Measurements from ENCODE around the gene ASXL1.

Gene ASXL1

GRCh38 chr20:32468313-32468640 is 110.1 kb downstream of the ASXL1 start:
- DNase-seq = no peak

DNA sequence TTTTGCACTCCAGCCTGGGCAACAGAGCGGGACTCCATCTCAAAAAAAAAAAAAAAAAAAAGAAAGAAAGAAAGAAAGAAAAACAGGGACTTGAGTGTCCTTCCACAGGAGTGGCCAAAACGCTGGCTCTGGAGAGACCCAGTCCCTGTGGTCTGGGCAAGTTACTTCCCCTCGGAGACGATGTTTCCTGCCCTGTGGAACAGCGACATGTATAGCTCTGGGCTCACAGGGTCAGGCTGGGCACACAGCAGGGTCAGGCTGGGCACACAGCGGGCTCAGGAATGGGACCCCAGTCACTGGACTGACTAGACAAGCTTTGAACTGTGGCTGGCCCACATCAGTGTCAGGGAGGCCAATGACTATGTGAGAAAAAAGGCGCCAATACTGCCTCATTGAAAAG is 110.7 kb downstream of the ASXL1 start:
- DNase-seq = no peak

- DNase-seq = no peak
These were observed 112.1 kb downstream of the ASXL1 start for GRCh38 chr20:32470025-32470861.

GRCh38 chr20:32470940-32471339 is 112.8 kb downstream of the ASXL1 start:
- DNase-seq = no peak

DNA sequence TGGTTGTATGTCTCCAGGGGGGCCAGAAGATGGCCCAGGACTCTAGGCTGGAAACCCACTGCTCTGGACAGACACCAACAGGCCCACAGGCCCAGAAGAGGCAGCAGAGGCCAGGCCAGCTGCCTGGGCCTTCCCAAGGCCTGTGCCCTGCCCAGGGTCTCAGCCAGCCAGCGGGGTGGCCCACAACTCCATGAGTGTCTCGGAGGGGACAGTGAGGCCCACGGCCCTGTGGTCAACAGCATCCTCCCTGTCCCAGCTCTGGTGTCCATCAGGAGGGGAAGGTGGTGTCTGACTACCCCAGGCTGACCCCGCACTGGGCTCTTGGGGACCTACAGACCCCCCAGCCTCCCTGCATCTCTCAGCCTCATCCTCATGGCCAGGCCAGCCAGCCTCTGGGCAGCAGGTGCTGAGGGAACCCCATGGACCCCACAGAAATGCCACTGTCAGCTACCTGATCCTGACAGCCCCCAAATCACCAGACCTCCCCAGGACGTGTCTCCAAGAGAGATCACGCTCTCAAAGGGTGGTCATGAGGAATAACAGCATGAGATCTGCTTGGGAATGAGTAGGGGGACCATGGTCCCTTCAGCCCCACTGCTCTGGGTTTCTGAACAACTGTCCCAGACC is 114.6 kb downstream of the ASXL1 start:
- DNase-seq = no peak

DNA sequence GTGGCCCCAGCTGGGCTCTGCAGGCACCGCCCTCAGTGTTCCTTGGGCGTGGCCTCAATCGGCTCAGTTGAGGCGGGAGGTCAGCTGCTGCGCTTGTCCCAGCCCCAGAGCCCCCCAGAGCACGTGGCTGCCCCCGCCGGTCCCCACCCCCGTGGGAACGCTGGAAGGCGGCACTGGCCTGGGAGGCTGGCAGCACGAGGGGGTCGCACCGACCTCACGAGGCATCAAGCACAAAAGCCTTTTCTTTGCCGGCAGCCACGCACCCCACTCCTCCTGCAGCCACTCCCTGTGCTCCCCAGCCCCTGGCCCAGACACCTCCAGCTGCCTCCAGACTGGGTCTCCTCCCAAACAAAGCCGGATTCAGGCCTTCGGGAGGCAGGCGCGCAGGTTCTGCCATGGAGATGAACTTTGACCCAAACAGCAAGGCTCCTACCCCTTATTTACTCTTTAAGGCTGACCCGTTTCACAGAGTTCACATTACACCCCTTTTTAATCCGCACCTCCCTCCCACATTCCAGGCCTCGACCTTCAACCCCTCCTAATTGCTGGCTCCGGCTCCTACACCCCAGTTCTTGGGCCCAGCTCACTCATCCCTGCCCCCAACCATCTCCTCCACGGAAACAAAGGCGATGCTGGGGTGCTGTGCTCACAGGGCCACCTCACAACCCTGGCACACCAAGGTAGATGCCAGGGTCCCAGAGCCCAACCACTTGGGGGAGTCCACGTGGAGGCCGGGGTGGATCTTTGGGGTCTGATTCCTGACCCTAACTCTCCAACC is 115.3 kb downstream of the ASXL1 start:
- DNase-seq = no peak

DNA sequence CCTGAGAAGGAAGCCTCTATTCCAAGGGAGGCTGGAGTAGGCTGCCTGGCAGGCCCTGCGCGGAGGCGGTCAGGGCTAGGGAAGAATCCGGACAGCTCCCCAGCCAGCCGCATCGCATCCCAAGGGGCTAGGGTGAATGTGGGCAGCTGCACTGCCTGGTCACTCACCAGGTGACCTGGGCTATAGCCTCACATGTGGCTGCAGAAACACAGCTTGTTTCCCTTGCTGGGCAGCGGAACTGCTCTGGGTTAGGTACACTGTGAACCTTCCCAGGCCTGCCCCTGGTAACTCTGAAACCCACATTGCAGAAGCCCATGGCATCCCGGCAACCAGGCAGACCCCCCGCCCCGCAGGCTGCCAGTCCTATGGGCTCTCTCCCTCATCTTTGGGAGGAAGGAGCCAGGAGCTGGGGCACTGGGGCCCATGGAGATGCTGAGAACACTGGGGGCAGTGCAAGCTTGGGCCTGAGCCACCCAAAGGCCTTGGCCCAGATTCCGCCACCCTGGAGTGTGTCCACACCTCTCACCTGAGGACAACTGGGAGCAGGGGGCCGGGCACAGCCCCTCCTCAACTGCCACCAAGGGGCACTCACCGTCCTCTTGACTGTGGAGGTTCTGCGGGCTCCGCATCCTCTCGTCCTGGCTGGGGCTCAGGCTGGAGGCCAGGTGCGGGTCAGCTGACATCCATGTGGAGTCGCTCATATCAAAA is 116.0 kb downstream of the ASXL1 start:
- DNase-seq = no peak

DNA sequence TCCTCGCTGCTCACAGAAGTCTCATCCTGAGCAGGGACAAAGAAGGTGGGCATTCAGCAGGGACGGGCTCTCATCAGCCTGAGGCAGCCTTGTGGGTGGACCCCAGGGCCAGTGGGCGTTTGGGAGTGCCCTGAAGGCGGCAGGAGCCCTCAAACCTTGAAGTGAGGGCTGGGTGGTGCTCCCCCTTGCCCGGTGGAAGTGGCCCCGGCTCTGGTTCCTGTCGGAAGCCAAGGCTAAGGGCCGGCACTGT is 116.5 kb downstream of the ASXL1 start:
- DNase-seq = no peak

GRCh38 chr20:32474967-32475811 is 117.1 kb downstream of the ASXL1 start:
- peak; percentile 27 for DNase-seq

DNA sequence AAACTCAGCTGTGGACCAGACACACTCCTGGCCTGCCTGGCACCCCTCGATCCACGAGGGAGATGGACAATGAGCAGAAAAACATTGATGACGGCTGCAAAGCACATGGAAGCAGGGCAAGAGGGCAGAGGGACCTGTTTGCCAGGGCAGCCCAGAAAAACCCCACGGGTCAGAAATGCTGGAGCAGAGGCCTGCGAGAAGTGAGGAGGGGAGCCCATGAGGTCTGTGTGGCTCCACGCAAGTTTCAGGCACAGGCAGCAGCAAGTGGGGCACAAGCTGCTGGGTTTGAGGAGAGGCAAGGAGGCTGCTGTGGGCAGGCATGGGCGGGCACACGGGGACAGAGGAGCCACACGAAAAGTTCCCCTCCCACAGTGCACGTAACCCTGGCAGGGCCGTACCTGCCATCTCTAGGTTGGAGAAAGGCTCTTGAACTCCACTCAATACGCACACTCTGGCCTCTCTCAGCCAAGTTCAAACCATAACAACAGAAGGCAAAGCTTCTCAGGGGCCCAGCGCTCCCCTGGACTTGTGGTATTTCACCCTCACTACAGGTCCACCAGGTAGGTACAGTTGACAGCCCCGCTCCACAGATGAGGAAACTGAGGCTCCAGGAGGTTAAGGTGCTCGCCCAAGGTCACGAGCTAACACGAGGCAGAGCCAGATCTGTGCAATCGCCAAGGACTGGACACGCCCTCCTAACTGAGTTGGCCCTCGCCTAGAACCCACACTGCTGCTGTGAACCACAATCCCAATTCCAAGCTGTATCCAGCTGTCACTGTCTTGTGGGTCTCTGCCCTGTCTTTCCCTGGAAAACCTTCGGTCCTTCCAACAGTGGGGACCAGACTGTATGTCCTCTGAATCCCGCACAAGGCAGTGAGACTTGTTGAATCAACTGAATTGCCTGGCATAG is 118.8 kb downstream of the ASXL1 start:
- no peak for DNase-seq

DNA sequence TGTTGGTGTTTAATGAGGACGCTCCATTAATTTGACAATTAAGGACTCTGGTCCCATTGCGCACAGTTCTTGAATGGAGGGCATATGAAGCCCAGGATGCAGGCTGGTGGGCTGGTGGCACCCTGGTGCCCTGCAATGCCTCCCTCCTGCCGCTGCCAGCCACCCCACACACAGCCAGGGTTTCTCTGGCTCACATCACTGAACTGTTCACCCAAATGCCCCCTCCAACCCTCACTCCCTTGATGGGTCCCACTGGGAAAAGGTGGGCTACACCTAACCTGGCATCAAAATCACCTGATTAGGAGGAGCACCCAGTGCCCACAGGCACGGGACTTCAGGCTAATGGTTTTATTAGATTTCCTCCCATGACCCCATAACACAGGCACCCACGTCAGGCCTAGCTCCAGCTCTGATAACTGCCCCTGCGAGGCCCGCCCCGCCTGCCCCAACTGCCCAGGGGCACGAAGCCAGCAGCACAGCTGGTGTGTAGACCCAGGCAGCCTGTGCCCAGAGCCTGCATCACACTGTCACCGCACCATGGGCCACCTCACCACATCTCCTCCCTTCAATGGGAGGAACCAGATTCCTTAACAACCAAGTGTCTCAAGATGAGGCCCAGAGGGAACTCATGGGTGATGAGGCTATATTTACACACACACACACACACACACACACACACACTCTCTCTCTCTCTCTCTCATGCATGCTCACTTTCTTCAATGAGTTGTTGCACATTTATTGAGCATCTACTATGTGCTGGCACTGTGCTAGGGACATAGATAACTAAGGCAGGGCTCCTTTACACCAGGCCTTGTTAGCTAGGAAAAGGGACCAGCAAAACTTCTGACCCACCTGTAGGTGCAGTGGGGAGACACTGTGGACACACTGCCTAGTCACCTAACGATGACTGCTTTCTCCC is 119.7 kb downstream of the ASXL1 start:
- DNase-seq = no peak

DNA sequence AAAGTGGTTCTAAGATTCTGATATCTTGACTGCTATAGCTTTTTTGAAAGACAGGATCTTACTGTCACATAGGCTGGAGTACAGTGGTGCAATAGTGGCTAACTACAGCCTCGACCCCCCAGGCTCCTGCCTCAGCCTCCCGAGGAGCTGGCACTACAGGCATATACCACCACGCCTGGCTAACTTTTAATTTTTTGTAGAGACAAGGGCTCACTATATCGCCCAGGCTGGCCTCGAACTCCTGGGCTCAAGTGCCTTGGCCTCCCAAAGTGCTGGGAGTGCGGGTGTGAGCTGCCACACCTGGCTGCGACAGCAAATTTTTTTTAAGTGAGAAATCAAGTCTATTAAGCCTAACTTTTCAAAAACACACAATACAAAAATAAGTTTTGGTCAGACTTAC is 120.4 kb downstream of the ASXL1 start:
- no peak for DNase-seq

DNA sequence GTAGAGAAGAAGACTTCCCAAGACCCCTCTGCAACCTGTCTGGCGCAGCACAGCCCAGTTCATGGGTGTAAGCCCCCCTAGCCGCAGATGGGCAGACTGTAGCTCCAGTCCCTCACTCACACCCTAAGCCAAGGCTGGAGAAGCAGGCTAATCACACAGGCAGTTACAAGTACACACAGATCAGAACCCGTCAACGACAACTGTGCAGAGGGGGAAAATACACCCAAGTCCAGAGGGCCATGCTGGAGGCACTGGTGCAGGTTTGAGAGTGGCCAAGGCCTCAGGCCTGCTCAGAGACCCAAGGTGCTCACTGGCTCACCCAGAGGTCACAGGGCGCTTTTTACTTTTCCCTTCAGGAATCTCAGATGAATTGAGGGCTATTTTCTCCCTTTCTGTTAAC is 120.9 kb downstream of the ASXL1 start:
- no peak for DNase-seq

DNA sequence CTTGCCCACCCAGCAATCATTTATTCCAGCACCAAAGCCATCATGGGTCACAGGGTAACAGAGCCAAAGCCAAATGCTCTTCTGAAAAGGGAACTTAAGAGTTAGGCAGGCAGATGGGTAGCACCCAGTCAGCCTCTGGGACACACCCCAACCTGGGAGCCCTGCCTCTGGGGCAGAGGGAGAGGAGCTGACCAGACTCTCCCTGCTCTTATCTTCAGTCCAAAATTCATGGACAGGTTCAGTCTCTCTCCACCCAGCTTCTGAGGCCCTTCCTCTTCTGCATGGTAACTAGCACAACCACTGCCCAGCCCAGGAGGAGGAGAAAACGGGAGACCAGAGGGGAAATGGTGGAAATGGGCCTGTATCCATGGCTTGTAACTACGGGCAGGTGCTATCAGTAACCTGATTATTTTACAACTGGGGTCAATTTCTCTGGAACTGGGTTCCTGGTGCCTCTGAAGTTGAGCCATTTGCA is 121.6 kb downstream of the ASXL1 start:
- no peak for DNase-seq

GRCh38 chr20:32480371-32481241 is 122.5 kb downstream of the ASXL1 start:
- DNase-seq = no peak

DNA sequence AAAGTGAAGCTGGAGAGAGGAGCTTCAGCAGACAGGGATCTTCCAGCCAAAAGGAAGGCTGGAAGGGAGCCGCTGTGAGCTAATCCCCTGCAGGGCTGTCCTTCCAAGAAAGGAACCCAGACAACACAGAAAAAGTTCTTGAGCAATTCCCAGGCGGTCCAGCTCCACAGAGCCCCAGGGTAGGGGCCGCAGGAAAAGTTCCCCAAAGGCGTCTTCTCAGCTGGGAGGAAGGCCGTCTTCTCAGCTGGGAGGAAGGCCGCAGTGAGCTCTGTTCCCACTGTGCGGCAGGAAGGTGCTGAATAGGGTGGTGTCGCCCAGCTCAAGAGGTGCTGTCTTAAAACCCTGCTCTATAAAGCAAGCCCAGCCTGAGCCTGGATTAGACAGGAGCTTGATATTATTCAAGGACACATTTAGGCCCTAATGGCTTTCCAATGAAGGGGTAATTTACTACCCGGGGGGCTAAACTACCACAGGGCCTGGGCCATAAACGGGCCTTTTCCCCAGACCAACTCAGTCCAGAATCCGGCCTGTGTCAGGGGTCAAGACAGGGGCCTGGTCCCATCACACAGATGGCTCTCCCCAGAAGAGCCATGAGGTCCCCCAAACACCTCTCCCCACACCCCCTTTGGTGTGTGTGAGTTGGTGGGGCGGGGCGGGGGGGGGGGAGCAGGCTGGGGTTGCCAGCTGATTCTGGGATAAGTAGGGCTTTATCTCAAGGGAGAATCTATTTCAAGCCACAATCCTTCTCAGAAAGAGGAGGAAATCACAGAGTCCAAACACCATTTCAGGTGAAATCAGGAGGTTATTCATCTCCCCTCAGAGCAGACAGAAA is 123.4 kb downstream of the ASXL1 start:
- DNase-seq = no peak

- no peak for DNase-seq
These were observed 124.0 kb downstream of the ASXL1 start for GRCh38 chr20:32482143-32482441.

DNA sequence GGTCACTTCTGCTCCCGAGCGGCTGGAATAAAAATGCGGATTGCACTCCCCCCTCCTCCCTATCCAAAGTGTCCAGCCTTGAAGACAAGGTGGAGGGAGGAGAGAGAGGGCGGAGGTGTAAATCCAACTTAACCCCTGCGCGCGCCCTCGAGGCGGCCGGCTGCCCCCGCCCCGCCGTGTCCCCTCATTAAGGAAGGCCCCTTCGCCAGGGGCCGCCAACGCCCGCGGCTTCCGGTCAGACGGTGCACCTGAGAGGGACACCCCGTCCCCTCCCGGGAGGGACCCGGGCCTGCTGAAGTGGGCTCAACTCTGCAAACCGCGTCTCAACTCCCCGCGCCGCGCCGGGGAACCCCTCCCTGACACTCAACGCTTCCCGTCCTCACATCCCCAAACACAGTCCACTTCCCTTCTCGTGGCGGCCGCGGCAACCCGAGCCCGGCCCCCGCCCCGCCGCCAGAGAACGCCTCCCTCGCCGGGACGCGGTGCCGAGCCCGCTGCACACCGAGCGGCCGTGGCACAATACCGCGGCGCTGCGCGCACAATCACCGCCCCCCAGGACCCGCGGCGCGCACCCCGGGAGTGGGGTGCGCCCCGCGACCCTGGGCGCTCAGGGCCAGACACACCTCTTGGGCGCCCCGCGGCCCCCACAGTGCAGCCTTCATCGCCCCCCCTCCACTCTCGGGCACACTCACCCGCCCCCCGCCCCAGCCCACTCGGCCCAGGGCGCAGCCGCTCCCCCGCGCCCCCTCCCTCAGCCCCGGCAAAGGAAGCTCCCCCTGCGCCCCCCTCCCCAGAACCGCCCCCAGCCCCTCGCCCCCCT is 124.5 kb downstream of the ASXL1 start:
- peak; percentile 37 for DNase-seq
